PC-9 (cell line): ENCODE data around the gene MERTK.

Experiments
- EZH2 ChIP-seq: fragments of 200-600 bp; sonication (generic); IDR thresholded peaks from 2 replicates; pipeline ENCODE4 v1.8.0; 2017; ENCODE audit warnings: antibody characterized with exemption, low read depth
- TF ChIP-seq, protein P1 (sequence below): fragments of 200-600 bp; sonication (generic); conservative IDR thresholded peaks from 2 replicates; pipeline ENCODE4 v1.6.1; 2017; ENCODE audit warnings: mixed run types, antibody characterized with exemption, mild to moderate bottlenecking, moderate library complexity

DNA sequence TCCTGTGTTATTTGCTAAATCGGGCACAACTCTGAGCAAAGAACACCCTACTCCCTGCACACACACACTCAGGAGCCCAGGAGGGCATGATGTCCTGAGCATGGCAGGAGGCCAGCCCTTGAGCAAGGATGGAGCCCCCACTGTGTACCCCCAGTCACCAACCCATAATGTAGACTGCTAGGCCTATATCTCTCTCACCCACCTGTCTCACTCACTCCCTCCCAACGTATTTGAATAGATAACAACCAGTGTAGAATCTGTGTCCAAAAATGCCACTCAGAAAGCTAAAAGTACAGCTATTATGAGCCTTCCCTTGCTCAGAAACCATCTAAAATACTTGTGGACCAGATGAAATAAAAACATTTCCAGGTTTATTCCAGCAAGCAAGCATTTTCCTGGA is 29.3 kb downstream of the MERTK start:
- TF ChIP-seq, protein P1, sequence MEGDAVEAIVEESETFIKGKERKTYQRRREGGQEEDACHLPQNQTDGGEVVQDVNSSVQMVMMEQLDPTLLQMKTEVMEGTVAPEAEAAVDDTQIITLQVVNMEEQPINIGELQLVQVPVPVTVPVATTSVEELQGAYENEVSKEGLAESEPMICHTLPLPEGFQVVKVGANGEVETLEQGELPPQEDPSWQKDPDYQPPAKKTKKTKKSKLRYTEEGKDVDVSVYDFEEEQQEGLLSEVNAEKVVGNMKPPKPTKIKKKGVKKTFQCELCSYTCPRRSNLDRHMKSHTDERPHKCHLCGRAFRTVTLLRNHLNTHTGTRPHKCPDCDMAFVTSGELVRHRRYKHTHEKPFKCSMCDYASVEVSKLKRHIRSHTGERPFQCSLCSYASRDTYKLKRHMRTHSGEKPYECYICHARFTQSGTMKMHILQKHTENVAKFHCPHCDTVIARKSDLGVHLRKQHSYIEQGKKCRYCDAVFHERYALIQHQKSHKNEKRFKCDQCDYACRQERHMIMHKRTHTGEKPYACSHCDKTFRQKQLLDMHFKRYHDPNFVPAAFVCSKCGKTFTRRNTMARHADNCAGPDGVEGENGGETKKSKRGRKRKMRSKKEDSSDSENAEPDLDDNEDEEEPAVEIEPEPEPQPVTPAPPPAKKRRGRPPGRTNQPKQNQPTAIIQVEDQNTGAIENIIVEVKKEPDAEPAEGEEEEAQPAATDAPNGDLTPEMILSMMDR: no peak
- no peak for TF ChIP-seq EZH2
